HTERT RPE-1 (cell line): ENCODE data around the gene GLI3.

Experiments used
- in situ Hi-C: fragments of 300-500 bp; cut with MboI; formaldehyde crosslinking; loops from 4 replicates; pipeline ENCODE4 v1.14.3; 2020; ENCODE audit warnings: low sequenced_read_pairs

Gene GLI3

GRCh38 chr7:42176724-42177101 lies 60.3 kb downstream of the GLI3 start:
- in situ Hi-C loops = no loop called here

DNA sequence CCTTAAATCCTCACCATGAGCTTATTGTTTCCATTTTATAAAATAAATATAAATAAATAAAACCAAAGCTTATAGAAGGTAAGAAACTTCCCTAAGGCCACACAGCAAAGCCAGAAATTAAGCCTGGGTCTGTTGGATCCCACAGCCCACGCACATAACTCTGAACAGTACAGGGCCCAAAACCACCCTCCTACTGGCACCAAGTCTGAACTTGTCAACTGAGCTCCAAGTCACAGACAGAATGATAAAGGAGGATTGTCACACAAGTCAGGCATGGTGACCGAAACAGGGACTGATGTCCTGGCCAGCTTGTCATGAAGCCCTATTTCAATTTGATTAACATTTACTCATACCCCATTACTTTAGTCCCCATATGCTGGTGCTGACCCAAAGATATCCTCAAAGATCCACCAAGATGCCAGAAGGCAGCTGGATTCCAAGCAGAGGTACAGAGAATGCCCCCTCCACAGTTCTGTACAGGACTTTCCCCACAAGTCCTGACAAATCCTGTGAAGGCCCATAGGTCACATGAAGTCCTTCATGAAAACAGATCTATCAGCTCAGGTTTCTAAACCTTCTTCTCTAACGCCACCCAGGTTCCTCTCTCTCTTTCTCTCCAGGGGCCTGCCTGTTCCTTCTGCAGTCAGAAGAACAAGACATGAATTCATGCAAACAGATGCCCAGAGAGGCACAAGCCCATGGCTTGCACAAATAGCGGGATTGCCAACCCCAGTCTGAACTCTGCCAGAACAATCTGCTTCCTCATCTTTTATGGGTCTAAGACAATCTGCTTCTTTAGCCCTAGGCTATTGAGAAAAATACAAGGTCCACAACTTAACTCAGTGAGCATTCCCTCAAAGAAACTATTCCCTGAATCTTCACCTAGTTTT lies 60.9 kb downstream of the GLI3 start:
- in situ Hi-C loops = no loop called here

DNA sequence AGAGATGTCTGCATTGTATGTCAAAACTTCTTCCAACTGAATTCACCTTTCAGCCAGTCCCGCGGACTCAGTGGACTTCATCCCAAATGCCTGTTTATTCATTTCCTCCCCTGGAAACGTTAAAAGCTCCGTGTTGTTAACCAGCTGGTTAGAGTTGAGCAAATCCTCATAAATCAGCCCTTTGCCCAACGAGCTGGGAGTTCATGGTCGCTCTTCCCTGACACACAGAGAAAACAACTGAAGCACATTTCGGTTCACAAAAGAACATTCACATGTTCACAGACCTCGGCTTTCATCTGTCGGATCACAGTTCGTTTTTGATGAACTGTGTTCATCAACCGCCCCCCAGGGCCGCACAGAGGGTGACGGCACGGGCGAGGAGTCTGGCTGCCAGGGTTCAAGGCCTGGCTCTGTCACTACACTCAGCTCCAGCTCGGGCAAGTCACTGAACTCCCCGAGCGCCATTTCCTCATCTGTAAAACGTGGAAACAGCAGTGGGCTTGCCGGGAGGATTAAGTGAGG lies 62.6 kb downstream of the GLI3 start:
- in situ Hi-C loops = no loop called here

- in situ Hi-C loops = no loop called here
Measured at GRCh38 chr7:42170724-42171123, 66.3 kb downstream of the GLI3 start.

DNA sequence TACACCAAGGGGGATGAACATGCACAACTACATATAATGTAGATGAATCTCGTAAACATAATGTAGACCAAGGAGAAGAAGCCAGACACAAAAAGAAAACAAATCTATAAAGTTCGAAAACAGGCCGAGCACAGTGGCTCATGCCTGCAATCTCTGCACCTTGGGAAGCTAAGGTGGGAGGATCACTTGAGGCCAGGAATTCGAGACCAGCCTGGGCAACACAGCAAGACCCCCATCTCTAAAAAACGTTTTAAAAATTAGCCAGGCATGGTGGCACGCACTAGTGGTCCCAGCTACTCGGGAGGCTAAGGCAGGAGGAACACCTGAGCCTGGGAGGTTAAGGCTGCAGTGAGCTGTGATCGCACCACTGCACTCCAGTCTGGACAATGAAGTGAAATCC lies 68.5 kb downstream of the GLI3 start:
- in situ Hi-C loops = no loop called here

GRCh38 chr7:42167631-42168236 lies 69.3 kb downstream of the GLI3 start:
- in situ Hi-C loops = no loop called here

- in situ Hi-C loops = no loop called here
Measured at GRCh38 chr7:42167206-42167605, 69.8 kb downstream of the GLI3 start.

DNA sequence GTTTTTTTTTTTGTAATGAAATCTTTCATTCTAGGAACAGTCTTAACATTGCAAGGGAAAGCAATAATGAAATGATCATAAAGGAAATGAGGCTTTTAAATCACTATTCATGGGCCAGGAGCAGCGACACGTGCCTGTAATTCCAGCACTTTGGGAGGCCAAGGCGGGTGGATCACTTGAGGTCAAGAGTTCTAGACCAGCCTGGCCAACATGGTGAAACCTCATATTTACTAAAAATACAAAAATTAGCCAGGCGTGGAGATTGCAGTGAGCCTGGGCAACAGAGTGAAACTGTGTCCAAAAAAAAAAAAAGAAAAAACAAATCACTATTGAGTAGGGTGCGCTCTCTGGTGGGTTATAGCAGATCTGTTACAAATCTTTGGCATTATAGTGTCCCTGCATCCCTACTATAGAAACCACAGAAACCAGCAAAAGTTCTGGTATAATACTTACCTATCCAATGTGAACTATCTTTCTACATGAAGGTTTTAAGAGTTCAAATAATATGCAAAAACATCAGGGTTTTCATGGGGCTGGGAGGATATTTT lies 72.1 kb downstream of the GLI3 start:
- in situ Hi-C loops = no loop called here

- in situ Hi-C loops = no loop called here
Measured at GRCh38 chr7:42162560-42163325, 74.3 kb downstream of the GLI3 start.

DNA sequence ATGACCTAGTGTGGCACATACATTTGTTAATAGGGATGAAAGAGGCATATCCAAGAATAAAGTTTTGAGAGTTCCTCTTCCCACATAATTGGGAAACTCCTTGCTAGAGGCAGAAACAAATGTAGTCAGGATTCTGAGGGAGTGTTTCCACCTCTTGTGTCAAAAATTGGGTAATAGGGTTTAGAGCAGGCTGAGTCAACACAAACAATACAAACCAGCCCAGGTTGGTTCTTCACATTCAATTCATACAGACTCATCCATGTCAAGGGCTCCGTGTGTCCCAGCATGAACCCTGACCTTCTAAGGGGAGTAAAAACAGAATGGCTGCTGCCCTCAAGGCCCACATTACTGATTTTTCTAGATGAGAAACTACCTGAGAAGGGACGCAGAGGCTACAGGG lies 75.3 kb downstream of the GLI3 start:
- in situ Hi-C loops = no loop called here

- in situ Hi-C loops = no loop called here
Measured at GRCh38 chr7:42161110-42161509, 75.9 kb downstream of the GLI3 start.

GRCh38 chr7:42159130-42159529 lies 77.9 kb downstream of the GLI3 start:
- in situ Hi-C loops = no loop called here

DNA sequence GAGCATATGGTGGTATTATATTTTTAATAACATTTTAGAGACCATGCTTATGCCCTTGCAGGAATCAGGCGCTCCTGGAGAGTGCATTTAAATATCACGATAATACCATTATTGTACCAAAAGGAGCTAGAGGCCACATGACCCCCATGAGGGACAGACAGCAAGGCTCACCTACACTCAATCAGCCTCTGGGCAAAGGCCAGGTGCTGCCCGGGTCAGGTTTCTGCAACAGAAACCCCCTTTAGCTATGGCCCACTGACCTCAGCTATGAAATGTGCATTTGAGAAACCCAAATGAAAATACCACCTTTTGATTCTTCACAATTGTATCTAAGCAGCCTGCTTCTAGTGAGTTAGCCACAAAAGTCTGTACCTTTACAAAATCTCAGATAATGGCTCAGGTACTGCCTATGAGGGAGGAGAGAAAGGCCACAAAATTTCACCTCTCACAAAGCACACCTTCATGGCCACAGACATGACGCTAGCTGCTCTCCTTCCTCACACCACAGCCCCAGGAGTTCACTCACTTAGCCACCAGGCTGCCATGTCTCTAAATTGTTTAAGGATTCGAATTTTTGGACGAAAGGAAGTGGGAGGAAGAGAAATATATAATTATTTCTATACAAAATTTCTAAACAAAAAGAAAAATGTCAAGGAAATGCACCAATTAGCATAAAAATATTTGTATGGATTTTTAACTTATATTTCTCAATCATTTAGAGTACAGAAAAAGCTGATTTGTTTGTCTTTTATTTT lies 79.9 kb downstream of the GLI3 start:
- in situ Hi-C loops = no loop called here

DNA sequence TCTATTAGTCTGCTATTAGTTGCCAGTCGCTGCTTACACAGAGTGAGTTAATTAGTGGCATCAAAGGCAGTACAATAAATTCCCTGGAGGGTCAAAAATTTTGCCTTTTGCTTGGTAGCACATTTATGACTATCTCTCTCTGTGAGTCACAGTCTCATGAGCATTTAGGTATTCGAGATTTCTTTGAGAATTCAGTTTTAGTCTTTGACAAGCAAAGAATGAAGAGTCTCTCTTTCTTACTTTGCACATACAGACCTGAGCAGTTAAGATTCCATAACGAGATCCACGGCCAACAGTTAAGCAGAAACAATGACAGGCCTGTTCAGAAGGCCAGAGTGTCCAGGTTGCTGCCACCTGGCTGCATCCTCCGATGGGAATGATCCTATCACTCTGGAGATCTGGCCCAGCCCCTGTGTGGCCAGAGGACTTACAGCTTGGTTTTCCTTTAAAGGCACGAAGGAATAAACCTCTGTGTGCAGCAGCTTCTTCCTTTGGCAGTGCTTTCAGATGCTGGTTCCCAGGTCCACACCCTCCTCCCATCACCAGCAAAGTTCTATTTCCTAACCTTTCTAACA lies 80.6 kb downstream of the GLI3 start:
- in situ Hi-C loops = no loop called here

DNA sequence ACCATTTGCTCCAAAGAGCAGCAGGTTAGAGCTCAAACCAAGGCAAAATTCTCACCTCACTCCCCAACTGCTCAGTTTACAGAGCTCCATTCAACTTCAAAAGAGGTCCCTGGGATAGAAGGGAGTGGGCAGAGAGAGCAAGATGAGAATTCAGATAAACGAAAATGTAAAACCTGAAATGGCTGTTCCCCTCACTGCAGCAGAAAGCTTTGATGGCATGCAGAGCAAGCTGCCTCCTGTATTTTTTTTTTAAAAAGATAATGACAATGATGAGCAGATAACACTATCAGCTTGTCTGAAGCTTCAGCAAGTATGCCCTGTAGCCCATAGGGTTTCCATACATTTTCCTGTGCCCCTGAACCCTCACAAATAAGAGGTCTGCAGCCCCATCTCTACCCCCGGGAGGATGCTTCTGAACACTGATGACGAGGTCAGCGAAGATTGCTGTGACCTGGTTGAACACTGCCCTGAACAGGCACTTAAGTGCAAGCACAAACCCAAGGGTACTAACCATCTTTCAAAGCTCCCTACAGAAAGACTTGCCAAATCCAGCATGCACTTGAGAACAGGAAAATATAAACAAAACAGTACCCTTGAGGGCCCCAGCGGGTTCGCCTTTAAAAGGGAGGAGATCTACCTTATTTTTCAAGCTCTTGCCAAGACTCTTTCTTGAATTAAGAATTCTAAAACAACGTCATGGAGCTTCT lies 81.3 kb downstream of the GLI3 start:
- in situ Hi-C loops = no loop called here

DNA sequence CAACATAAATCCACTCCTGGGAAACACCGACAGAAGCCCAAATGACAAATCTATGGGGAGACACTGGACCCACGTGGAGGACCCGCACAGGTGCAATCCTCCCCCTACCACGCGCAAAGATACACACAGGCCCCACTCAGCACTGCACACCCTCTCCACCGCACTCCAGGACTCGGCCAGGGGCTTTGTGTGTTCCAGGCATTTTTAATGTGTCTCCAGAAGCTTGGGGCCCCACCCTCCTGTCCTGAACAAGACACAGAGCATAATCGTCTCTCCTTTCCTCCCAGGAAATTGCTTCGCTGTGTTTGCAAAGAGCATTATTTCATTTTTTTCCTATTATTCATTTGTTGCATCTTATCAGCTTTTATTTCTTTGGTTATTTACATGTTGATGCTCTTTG lies 82.8 kb downstream of the GLI3 start:
- in situ Hi-C loops = no loop called here

- in situ Hi-C loops = no loop called here
Measured at GRCh38 chr7:42152329-42153205, 84.4 kb downstream of the GLI3 start.

DNA sequence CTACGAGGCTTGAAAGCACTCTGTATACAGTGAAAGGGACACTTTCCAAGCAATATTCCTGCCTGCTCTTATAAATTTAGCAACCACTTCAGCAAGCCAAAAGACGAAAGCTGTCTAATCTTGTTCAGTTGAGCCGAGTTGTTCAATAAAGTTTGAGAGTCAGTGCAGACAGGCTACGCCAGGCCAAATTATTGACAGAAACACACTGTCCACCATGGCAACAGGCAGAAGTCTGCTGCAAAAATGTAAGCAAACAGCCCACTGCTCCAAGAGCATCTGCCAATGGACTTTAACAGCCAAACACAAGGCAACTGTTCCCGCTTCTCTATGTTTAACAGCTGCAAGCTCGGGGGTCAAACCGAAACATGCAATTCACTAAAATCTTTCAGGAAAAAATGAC lies 85.7 kb downstream of the GLI3 start:
- in situ Hi-C loops = no loop called here

DNA sequence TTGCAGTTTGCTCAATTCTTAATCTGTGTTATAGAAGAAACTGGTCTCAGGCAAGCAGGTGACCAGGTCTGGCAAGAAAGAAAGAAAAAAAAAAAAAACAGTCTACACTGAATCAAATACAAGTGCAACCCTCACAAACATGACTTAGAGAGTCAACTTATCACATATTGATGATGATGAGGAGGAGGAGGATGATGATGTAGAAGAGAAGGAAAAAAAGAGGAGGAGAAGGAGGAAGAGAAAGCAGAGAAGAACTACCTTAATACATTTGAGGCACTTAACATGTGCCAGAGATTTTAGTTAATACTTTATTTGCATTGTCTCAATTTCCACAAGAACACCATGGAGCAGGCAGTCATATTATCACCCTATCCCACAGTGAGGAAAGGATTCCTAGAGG lies 91.5 kb downstream of the GLI3 start:
- in situ Hi-C loops = no loop called here
